GM10266 (cell line): ENCODE measurements around the gene PAK5.

Experiments used
- DNase-seq: peaks from one replicate; pipeline ENCODE4 v3.0.0; 2012; ENCODE audit errors: extremely low spot score
- TF ChIP-seq, protein P1 (sequence below): IDR thresholded peaks from 2 replicates; pipeline ENCODE4 v1.5.1; 2012; ENCODE audit warnings: mild to moderate bottlenecking, low read depth; ENCODE audit not compliant: control insufficient read depth, insufficient read depth; ENCODE audit errors: missing control alignments

PAK5 gene

GRCh38 chr20:9590189-9590588, 248.7 kb downstream of the PAK5 start:
- DNase-seq = no peak
- TF ChIP-seq, protein P1, sequence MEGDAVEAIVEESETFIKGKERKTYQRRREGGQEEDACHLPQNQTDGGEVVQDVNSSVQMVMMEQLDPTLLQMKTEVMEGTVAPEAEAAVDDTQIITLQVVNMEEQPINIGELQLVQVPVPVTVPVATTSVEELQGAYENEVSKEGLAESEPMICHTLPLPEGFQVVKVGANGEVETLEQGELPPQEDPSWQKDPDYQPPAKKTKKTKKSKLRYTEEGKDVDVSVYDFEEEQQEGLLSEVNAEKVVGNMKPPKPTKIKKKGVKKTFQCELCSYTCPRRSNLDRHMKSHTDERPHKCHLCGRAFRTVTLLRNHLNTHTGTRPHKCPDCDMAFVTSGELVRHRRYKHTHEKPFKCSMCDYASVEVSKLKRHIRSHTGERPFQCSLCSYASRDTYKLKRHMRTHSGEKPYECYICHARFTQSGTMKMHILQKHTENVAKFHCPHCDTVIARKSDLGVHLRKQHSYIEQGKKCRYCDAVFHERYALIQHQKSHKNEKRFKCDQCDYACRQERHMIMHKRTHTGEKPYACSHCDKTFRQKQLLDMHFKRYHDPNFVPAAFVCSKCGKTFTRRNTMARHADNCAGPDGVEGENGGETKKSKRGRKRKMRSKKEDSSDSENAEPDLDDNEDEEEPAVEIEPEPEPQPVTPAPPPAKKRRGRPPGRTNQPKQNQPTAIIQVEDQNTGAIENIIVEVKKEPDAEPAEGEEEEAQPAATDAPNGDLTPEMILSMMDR = no peak

DNA sequence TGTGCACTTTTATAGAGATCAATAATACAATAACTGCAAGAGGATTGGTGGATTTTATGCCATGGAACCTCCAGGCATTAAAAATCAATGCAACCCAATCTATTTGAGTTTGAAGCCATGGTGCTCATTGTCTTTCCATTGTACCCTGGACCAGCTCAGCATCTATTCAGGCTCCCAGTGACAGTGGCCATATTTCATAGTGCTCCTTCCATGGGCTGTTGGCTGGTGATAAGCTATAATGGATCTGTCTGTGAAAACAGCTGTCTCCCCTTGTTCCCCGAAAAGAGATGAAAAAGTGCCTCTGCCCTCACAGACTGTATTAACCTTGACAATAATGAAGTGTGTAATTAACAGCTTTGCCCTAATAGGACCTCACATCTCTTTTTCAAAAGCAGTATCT, 250.2 kb downstream of the PAK5 start:
- TF ChIP-seq, protein P1 = no peak
- DNase-seq = no peak

- no peak for DNase-seq
- TF ChIP-seq, protein P1 = no peak
These were observed 255.7 kb downstream of the PAK5 start for GRCh38 chr20:9583151-9583550.

DNA sequence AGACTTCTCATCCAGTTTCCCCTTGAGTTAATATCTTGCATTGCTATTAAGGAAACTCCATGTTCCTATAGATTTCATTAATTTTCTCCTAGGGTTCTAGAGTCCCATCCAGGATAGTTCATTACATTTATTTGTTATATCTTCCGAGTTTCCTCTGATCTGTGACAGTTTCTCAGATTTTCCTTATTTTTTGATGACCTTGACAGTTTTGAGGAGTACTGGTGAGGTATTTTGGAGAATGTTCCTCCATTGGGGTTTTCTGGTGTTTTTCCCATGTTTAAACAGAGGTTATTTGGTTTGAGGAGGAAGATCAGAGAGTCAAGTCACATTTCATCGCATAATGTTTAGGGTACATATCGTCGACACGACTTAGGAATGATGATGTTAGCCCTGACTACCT, 256.7 kb downstream of the PAK5 start:
- no peak for DNase-seq
- TF ChIP-seq, protein P1 = no peak

DNA sequence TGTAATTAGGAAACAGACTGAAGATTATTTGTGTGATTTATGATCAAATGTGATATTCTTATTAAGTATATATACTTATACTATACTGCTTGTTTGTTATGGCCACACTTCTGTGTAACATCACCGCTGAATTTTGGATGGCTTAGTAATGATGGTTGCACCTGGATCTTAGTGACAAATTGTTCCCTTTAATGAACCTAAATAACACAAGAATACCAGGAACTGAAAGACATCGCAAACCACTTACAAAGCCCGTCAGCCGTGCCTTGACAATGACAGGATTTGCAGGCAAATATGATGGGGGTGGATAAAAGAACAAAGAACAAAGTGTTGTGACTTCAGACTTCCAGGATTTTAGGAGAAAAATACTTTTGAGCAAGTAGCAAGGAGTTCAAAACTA, 257.4 kb downstream of the PAK5 start:
- no peak for DNase-seq
- TF ChIP-seq, protein P1 = no peak

DNA sequence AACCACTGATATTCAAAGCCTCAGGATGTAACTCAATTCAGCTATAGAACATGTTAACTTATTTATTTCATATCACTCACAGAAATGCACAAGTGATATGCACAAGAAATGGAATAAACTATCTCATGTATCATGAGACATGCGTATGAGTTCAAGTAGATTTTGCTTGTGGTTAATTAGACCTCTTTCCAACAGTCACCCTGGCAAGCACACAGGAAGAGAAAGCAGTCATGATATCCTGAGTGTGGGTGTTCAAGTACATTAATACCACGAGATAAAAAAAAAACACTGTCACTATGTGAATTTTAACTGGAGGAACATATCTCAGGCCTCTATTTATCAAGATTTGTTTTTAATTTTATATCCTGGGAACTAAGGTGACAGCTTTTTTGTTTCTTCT, 260.3 kb downstream of the PAK5 start:
- TF ChIP-seq, protein P1 = no peak
- no peak for DNase-seq

DNA sequence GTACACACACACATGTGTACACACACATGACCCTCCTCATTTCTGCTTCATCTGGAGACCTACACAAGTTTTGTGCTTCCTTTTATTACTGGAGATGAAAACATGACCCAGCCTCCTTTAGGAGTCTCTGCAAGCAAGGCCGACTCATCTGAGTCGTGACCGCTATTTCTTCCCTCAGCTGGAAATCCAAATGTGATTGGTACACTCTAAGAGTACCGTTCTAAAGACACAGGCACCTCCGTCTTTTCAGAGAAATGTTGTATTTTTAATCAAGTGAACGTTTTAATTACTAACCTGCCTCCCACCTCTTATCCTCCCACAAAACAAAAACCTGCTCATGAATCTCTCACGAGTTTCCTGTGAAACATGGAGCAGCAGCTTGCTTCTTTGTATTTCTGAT, 261.5 kb downstream of the PAK5 start:
- no peak for DNase-seq
- TF ChIP-seq, protein P1 = no peak
